Keratinocyte (primary cell): ENCODE results near the gene HMGN4.
"Not testable (repeated sequence)": the region's sequence is repeated elsewhere in the genome, so short reads cannot be mapped to it uniquely, and the experiment has no call there.

Experiments
- EZH2 ChIP-seq: IDR thresholded peaks from one replicate; pipeline ENCODE4 v1.6.1; 2012; ENCODE audit warnings: inconsistent platforms, mild to moderate bottlenecking, low read length, moderate library complexity
- TF ChIP-seq, protein P1 (sequence below), 3 experiments: IDR thresholded peaks in 1 of 3; conservative IDR thresholded peaks in 1 of 3; optimal IDR thresholded peaks in 1 of 3; 2 replicates in 2 of 3; 3 replicates in 1 of 3; pipeline versions ENCODE3 to v1.5.1; 2011; ENCODE audit warnings: low read length in 3 of 3, mild to moderate bottlenecking in 3 of 3, moderate library complexity in 2 of 3, control low read depth in 1 of 3, inconsistent platforms in 1 of 3; ENCODE audit not compliant: insufficient read depth in 2 of 3; ENCODE audit errors: extremely low read depth in 1 of 3

DNA sequence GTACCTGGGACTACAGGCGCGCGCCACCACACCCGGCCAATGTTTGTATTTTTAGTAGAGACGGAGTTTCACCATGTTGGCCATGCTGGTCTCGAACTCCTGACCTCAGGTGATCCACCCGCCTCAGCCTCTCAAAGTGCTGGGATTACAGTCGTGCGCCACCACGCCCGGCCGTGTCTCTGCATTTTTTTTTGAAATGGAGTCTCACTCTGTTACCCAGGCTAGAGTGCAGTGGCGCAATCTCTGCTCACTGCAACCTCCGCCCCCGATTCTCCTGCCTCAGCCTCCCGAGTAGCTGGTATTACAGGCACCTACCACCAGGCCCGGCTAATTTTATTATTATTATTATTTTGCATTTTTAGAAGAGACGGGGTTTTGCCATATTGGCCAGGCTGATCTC lies 9.2 kb downstream of the HMGN4 start:
- TF ChIP-seq, protein P1, sequence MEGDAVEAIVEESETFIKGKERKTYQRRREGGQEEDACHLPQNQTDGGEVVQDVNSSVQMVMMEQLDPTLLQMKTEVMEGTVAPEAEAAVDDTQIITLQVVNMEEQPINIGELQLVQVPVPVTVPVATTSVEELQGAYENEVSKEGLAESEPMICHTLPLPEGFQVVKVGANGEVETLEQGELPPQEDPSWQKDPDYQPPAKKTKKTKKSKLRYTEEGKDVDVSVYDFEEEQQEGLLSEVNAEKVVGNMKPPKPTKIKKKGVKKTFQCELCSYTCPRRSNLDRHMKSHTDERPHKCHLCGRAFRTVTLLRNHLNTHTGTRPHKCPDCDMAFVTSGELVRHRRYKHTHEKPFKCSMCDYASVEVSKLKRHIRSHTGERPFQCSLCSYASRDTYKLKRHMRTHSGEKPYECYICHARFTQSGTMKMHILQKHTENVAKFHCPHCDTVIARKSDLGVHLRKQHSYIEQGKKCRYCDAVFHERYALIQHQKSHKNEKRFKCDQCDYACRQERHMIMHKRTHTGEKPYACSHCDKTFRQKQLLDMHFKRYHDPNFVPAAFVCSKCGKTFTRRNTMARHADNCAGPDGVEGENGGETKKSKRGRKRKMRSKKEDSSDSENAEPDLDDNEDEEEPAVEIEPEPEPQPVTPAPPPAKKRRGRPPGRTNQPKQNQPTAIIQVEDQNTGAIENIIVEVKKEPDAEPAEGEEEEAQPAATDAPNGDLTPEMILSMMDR (optimal IDR thresholded peaks at IDR 0.05 in 1 of 3, IDR thresholded peaks at IDR 0.05 in 1 of 3, conservative IDR thresholded peaks at IDR 0.05 in 1 of 3; ENCODE audit: extremely low read depth in 1 of 3, insufficient read depth in 2 of 3, low read length in 3 of 3) = not testable (repeated sequence)
- not testable (repeated sequence) for TF ChIP-seq EZH2
